ENCODE results near the gene YPEL3. TPM values are rescaled to one million over a fixed set of nuclear protein-coding genes. Genes with fewer than 3 reads are reported as not detected.

YPEL3 gene
- polyA plus RNA-seq, 1 donor from 2014 or later = 76.9 TPM

DNA sequence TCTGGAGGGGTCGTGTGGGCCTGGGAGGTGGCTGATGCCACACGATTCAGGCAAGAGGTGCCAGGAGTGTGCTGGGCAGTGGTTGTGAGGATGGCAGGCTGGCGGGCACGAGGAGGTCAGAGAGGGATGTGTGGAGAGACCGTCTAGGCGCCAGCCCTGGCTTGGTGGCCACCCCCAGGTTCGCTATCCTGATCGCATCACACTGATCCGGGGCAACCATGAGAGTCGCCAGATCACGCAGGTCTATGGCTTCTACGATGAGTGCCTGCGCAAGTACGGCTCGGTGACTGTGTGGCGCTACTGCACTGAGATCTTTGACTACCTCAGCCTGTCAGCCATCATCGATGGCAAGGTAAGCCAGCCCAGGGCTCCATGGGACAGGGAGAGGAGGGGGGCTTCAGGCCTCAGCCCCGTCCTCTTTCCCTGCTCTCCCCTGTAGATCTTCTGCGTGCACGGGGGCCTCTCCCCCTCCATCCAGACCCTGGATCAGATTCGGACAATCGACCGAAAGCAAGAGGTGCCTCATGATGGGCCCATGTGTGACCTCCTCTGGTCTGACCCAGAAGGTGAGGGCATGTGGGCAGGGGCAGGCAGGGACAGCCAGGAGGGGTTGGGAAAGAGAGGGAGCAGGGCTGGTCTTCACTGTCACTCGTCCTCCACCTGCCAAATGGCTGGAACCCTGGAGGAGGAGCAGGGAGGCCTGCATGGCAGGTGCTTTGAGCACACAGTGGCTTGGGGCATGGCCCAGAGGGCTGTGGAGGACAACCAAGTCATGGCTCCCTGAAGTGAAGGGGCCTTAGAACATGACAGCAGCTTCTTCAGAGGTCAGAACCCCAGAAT is 12.6 kb downstream of the YPEL3 start:
- H3K36me3 ChIP-seq (ENCODE audit: insufficient read depth, low read length) = peaks cover 5% of the 10 kb centered on the region

DNA sequence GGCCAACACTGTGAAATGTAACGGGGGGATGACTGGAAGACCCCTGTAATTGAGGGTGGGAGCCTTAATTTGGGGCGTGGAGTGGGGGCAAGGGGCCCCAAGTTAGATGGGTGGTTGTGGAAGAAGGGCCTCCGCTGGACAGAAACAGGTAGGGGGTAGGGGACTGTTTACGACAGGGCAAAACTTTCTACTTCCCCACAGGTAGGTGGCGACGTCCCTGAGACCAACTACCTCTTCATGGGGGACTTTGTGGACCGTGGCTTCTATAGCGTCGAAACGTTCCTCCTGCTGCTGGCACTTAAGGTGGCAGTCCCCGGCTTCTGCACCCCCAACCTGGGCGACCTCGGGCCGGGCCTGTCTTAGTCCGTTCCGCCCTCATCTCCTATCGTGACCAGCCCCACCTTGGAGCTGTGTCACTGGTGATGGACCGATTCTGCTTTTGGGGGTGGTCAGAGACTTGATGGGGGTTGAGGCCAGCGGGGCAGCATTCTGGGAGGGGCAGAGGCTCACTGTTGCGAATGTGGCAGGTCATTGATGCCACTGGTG is 13.4 kb downstream of the YPEL3 start:
- H3K4me2 ChIP-seq (ENCODE audit: low read length) = no peak overlapping the region
- H3K79me2 ChIP-seq (replicated peaks; ENCODE audit: insufficient read depth, low read length) = peaks cover 14% of the 10 kb centered on the region
- H3F3A ChIP-seq (ENCODE audit: insufficient read depth, low read length, poor library complexity, severe bottlenecking) = no peaks in the 10 kb centered on the region
- no peaks in the 10 kb centered on the region for H3K9me2 ChIP-seq (ENCODE audit: insufficient read depth, low read length)
- H3K27me3 ChIP-seq (ENCODE audit: insufficient read depth, low read depth, low read length) = no peaks in the 10 kb centered on the region
- H3K9ac ChIP-seq (ENCODE audit: low read length) = no peak overlapping the region
- TF ChIP-seq EP300 (conservative IDR thresholded peaks at IDR 0.05; ENCODE audit: poor library complexity, severe bottlenecking) (no peak), SMC3 (conservative IDR thresholded peaks at IDR 0.05; ENCODE audit: poor library complexity) (no peak), RAD21 (conservative IDR thresholded peaks at IDR 0.05) (no peak), TAF1 (IDR thresholded peaks at IDR 0.05; ENCODE audit: low read depth) (no peak), POLR2AphosphoS5 (IDR thresholded peaks at IDR 0.05) (no peak), EZH2 (IDR thresholded peaks at IDR 0.05; ENCODE audit: borderline replicate concordance, insufficient read depth, low read length, poor library complexity, severe bottlenecking) (no peak)
- TF ChIP-seq, protein P1, sequence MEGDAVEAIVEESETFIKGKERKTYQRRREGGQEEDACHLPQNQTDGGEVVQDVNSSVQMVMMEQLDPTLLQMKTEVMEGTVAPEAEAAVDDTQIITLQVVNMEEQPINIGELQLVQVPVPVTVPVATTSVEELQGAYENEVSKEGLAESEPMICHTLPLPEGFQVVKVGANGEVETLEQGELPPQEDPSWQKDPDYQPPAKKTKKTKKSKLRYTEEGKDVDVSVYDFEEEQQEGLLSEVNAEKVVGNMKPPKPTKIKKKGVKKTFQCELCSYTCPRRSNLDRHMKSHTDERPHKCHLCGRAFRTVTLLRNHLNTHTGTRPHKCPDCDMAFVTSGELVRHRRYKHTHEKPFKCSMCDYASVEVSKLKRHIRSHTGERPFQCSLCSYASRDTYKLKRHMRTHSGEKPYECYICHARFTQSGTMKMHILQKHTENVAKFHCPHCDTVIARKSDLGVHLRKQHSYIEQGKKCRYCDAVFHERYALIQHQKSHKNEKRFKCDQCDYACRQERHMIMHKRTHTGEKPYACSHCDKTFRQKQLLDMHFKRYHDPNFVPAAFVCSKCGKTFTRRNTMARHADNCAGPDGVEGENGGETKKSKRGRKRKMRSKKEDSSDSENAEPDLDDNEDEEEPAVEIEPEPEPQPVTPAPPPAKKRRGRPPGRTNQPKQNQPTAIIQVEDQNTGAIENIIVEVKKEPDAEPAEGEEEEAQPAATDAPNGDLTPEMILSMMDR (IDR thresholded peaks at IDR 0.05; ENCODE audit: poor library complexity, severe bottlenecking) = no peak
- TF ChIP-seq, protein P2, sequence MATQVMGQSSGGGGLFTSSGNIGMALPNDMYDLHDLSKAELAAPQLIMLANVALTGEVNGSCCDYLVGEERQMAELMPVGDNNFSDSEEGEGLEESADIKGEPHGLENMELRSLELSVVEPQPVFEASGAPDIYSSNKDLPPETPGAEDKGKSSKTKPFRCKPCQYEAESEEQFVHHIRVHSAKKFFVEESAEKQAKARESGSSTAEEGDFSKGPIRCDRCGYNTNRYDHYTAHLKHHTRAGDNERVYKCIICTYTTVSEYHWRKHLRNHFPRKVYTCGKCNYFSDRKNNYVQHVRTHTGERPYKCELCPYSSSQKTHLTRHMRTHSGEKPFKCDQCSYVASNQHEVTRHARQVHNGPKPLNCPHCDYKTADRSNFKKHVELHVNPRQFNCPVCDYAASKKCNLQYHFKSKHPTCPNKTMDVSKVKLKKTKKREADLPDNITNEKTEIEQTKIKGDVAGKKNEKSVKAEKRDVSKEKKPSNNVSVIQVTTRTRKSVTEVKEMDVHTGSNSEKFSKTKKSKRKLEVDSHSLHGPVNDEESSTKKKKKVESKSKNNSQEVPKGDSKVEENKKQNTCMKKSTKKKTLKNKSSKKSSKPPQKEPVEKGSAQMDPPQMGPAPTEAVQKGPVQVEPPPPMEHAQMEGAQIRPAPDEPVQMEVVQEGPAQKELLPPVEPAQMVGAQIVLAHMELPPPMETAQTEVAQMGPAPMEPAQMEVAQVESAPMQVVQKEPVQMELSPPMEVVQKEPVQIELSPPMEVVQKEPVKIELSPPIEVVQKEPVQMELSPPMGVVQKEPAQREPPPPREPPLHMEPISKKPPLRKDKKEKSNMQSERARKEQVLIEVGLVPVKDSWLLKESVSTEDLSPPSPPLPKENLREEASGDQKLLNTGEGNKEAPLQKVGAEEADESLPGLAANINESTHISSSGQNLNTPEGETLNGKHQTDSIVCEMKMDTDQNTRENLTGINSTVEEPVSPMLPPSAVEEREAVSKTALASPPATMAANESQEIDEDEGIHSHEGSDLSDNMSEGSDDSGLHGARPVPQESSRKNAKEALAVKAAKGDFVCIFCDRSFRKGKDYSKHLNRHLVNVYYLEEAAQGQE (IDR thresholded peaks at IDR 0.05; ENCODE audit: borderline replicate concordance) = no peak
- H3K36me3 ChIP-seq (ENCODE audit: insufficient read depth, low read length) = peaks cover 5% of the 10 kb centered on the region
- H3K9me3 ChIP-seq (ENCODE audit: low read length) = no peaks in the 10 kb centered on the region
- no peak overlapping the region for H2AFZ ChIP-seq (ENCODE audit: low read depth, low read length)
- no peaks in the 10 kb centered on the region for H4K20me1 ChIP-seq (ENCODE audit: insufficient read depth)
- no peak overlapping the region for H3K27ac ChIP-seq (ENCODE audit: low read length)
- no peak overlapping the region for H3K4me3 ChIP-seq (ENCODE audit: low read length)

More for the DNA sequence above, 12.6 kb downstream of the YPEL3 start:
- no peaks in the 10 kb centered on the region for H4K20me1 ChIP-seq (ENCODE audit: insufficient read depth)
- H3K9me2 ChIP-seq (ENCODE audit: insufficient read depth, low read length) = no peaks in the 10 kb centered on the region
- H2AFZ ChIP-seq (ENCODE audit: low read depth, low read length) = no peak overlapping the region
- H3K4me3 ChIP-seq (ENCODE audit: low read length) = no peak overlapping the region
- H3K27me3 ChIP-seq (ENCODE audit: insufficient read depth, low read depth, low read length) = no peaks in the 10 kb centered on the region
- TF ChIP-seq, protein P1 (IDR thresholded peaks at IDR 0.05; ENCODE audit: poor library complexity, severe bottlenecking) = no peak
- no peak for TF ChIP-seq SMC3 (conservative IDR thresholded peaks at IDR 0.05; ENCODE audit: poor library complexity)
- TF ChIP-seq EZH2 (IDR thresholded peaks at IDR 0.05; ENCODE audit: borderline replicate concordance, insufficient read depth, low read length, poor library complexity, severe bottlenecking) = no peak
- TF ChIP-seq MXI1 (conservative IDR thresholded peaks at IDR 0.05; ENCODE audit: poor library complexity, severe bottlenecking) = no peak
- no peak for TF ChIP-seq RAD21 (conservative IDR thresholded peaks at IDR 0.05)
- no peak for TF ChIP-seq EP300 (conservative IDR thresholded peaks at IDR 0.05; ENCODE audit: poor library complexity, severe bottlenecking)
- TF ChIP-seq TAF1 (IDR thresholded peaks at IDR 0.05; ENCODE audit: low read depth) = no peak
- no peak for TF ChIP-seq POLR2AphosphoS5 (IDR thresholded peaks at IDR 0.05)
- TF ChIP-seq, protein P2 (IDR thresholded peaks at IDR 0.05; ENCODE audit: borderline replicate concordance) = no peak
- no peaks in the 10 kb centered on the region for H3K9me3 ChIP-seq (ENCODE audit: low read length)
- H3K27ac ChIP-seq (ENCODE audit: low read length) = no peak overlapping the region
- H3K9ac ChIP-seq (ENCODE audit: low read length) = no peak overlapping the region
- peaks cover 5% of the 10 kb centered on the region for H3K79me2 ChIP-seq (replicated peaks; ENCODE audit: insufficient read depth, low read length)
- no peak overlapping the region for H3K4me2 ChIP-seq (ENCODE audit: low read length)
- H3F3A ChIP-seq (ENCODE audit: insufficient read depth, low read length, poor library complexity, severe bottlenecking) = no peaks in the 10 kb centered on the region

All from neural cell (in vitro differentiated cells).